HG03108 (cell line): Measurements from ENCODE around the gene VN1R5.
"Not testable (repeated sequence)": the region's sequence is repeated elsewhere in the genome, so short reads cannot be mapped to it uniquely, and the experiment has no call there.

ENCODE experiments used
- ATAC-seq: cut with Tn5 transposase; IDR thresholded peaks from one replicate; pipeline ENCODE4 v1.9.1; 2021; ENCODE audit warnings: moderate library complexity; ENCODE audit not compliant: unreplicated experiment

The VN1R5 gene

GRCh38 chr1:247270003-247270402, 14.1 kb downstream of the VN1R5 start:
- no peak for ATAC-seq

DNA sequence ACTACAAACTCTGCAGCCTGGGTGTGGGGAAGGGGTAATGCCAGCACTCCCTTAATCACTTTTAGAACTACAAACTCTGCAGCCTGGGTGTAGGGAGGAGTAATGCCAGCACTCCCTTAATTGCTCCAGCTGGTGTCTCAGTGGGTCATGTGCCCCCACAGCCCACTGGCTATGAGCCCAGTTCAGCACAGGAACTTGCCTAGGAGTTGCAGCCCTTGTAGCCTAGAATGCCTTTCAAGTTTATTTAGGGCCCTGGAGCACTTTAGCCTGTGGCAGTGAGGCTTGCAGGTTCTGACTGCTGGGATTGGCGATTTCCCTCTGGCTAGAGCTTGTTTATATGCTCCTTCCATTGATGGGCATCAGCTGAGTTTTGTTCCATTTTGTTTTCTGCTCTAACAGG, 17.1 kb downstream of the VN1R5 start:
- no peak for ATAC-seq

DNA sequence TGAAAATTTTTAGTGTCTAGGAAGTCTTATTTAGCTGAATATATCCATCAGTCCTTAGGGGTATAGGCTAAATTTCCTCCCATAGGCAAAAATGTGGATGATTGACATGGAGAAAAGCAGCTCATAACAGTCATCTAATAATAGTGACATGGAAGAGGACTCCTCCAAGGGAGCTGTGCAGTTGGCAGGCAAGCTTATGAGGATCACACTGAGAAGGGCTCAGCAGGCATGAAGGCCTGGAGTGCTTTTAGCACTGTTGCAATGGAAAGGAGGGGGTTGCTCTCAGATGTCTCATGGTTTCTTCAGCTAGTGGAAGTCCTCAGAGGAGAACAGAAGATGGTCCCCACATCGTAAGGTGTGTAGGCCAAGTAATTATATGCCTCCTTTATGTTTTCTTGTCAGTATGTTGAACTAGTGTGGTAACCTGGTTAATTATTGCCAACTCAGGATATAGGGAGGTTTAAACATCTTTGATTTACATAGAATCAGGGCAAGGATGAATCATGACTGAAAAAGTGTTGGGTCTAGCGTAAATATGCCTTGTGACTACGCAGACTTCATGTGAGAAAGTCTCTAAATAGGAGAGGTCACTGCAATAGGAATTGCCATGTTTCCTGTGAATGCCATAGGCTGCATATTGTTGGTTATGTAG, 18.9 kb downstream of the VN1R5 start:
- no peak for ATAC-seq

DNA sequence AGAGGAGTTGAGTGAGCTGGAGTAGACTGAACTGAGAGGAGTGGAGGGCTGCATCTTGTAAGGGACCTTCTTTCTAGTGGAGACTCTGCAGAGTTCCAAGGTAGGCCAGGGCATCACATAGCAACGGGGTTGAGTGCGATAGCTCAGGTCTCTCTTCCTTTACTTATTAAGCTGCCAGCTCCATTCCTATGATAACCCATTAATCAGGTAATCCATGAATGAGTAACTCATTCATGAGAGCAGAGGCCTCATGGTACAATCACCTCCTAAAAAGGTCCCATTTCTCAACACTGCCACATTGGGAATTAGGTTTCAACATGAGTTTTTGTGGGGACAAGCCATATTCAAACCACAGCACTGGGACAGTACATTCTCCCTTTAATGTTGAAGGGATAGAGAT, 21.3 kb downstream of the VN1R5 start:
- ATAC-seq: no peak

- no peak for ATAC-seq
These were observed 25.2 kb downstream of the VN1R5 start for GRCh38 chr1:247281001-247281574.

GRCh38 chr1:247286134-247286670, 30.3 kb downstream of the VN1R5 start:
- no peak for ATAC-seq

DNA sequence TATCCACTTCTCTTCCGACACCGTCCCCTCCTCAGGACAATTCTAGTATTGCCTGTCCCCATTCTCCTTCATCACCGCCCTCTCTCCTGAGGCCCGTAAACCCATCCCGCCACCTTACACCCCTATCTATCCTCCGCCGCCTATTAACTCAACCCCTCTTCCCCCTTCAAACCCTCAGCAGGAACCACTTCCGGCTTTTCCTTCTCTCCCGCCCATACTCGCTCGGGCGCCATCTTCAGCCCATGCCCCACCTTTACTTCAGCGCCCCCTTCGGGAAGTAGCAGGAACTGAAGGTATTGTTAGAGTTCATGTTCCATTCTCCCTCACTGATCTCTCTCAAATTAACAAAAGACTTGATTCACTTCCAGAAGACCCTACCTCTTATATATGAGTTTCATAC, 31.6 kb downstream of the VN1R5 start:
- ATAC-seq: no peak

GRCh38 chr1:247288341-247288740, 32.5 kb downstream of the VN1R5 start:
- no peak for ATAC-seq

DNA sequence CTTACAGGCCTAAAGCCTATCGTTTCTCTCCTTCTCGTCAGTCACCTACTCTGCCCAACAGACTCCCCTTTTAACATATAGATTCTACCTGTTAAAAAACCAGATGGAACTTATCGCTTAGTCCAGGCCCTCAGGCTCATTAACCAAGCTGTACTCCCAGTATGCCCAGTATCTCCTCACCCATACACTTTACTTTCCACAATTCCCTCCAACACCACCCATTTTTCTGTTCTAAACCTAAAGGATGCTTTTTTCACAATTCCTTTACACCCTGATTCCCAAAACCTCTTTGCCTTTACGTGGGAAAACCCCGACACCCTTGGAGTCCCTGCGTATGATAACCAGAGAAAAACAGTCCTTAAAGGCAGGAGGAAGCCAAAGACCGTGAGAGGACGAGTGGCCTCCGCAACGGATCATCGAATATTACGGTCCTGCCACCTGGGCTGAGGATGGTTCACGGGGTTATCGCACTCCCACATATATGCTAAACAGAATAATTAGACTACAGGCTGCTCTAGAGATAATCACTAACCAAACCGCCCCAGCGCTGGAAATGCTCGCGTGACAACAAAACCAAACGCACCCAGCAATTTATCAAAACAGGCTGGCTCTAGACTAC, 33.5 kb downstream of the VN1R5 start:
- ATAC-seq: not testable (repeated sequence)

DNA sequence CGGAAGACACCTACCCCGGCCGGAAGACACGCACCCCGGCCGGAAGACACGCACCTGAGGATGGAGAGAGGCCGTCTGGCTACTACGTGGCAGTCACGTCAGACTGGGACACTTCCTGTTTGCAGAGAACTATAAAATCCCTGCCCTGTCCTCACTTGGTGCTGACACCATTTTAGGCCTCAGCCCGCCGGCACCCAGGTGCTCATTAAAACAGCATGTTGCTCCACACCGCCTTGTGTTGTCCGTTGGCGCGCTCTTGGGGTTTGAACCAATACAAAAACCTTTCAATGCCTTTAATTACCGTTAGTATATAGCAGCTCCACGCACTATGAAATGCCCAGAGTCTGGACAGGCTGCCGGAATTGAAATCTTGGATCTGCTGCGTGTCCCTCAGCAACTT, 34.7 kb downstream of the VN1R5 start:
- ATAC-seq: no peak

DNA sequence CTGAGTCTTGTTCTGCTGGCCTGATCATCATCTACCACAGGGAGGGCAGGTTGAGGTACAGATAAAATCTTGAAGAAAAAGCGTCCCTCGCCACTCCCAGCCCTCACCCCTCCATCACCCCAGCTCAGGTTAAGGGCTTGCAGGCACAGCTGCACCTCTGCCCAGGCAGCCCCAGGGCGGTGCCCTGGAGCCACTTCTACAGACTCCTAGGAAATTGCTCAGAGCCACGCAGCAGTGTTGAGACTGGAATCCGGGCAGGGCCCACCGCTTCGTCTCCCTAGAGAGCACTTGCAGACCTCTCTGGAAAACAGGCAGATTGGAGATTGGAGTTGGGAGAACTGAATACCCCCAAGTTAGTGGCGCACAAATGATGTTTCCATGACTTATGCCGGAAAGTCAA, 35.3 kb downstream of the VN1R5 start:
- ATAC-seq: no peak

DNA sequence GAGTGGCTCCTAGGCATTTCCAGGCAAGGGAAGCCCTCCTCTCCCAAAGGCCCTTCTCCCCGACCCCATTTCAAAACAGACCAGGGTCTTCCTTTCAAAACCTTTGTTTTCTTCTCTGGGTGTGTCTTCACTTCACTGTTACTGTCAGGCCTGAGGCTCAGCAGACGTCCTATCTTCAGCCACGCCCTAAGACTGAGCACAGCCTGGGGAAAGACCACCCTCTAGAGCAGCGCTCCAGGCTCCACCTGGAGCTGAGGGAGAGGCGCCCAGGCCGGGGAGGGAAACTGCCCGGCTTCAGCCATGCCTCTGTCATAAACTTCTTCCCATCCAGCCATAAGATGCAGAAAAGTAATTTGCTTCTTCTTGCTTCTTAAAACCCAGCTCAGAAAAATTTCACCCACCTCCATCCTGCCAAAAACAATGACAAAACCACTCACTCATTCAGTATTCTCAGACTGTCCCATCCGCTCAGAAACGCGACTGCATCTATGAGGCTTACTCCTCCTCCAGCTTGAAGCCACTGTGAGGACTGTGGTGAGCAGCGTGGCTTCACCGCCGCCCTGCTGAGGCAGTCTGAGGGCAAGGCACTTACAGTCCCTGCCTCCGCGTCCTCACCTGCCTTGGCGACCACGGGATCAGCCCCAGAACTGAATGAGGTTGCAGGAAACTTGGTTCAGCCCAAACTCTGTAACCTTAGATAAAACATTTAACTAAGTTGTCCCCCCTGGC, 36.1 kb downstream of the VN1R5 start:
- ATAC-seq: no peak

DNA sequence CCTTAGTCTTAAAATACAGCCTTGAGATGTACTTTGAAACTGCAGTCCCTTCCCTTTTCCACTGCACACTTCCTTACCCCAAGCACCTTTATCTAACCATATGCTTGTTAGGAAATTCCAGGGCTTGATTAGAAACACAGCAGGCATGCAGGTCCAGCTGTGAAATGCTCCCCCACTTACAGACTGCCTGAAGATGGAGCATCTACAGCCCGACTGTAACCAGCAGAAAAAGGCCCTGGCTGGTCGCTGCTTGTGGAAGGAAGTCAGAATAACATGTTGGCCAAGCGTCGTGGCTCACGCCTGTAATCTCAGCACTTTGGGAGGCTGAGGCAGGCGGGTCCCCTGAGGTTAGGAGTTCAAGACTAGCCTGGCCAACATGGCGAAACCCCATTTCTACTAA, 37.2 kb downstream of the VN1R5 start:
- ATAC-seq: no peak

DNA sequence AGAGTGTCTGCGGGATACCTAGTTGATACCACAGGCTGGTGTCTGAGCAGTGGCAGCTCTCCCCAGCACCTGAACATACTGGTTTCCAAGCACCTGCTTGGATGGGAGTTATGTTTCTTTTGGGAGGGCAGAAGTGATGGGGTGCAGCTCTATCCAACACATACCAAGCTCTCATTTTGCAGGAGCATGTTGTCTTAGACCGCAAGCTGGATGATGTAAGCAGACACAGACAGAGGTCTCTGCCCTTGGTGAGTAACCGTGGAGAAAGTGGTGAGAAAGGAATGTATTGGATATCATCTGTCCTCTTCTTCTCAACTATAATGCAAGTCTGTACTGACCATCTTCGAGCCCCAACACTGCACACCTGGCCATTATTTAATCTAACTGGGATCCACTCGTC, 38.4 kb downstream of the VN1R5 start:
- ATAC-seq: no peak

- ATAC-seq: no peak
These were observed 39.4 kb downstream of the VN1R5 start for GRCh38 chr1:247295274-247295684.

DNA sequence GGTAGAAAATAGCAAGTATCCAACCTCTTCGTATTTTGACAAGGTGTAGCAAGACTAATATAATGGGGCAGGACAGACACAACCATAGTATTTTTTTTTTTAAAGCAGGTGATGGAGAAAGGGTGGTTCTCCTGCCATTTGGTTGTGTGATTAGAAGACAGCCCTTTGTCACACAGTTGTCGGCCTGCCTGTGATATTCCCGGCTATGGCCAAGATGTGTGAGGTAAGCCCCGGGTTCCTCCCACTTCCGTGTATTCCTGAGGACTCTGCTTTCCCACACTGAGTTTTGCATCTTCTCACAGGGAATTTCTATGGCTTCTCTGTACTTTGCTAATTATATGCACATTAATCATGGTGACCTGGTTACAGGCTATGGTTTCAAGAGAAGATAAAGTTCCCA, 39.9 kb downstream of the VN1R5 start:
- ATAC-seq: no peak

DNA sequence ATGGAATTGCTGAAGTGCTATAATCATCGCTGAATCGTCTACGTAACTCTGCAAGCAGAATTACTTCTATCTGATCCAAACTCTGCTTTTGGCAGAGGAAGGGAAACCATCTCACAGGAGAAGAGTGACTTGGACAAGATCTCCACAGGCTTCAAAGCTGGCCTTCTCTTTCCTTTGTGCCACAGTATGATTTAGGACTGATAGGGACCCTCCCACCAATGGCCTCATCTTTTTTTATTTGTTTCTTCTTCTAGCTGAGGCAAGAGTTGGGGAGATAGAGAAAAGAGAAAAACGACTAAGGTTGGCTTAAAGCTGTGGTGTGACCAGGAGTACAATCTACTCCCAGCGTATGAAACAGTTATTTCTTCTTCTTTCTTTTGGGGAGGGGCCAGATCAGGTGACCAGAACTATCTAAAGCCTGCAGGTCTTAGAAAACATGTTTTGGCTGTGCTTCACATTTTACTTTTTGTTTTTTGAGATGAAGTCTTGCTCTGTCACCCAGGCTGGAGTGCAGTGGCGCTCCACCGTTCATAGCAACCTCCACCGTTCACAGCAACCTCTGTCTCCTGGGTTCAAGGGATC, 40.8 kb downstream of the VN1R5 start:
- no peak for ATAC-seq

GRCh38 chr1:247297263-247298123, 41.6 kb downstream of the VN1R5 start:
- no peak for ATAC-seq

- ATAC-seq: no peak
These were observed 42.2 kb downstream of the VN1R5 start for GRCh38 chr1:247298124-247298481.

- no peak for ATAC-seq
These were observed 42.8 kb downstream of the VN1R5 start for GRCh38 chr1:247298701-247299100.
